Activated CD8-positive, alpha-beta memory T cell treated with anti-CD3 and anti-CD28 coated beads, Interleukin-2, amount 50 U/mL, for 48 hours (primary cell): ENCODE measurements around the gene LRFN2.

Experiments used
- DNase-seq: peaks from one replicate; pipeline ENCODE4 v3.0.0-alpha.2; 2020

LRFN2 gene

DNA sequence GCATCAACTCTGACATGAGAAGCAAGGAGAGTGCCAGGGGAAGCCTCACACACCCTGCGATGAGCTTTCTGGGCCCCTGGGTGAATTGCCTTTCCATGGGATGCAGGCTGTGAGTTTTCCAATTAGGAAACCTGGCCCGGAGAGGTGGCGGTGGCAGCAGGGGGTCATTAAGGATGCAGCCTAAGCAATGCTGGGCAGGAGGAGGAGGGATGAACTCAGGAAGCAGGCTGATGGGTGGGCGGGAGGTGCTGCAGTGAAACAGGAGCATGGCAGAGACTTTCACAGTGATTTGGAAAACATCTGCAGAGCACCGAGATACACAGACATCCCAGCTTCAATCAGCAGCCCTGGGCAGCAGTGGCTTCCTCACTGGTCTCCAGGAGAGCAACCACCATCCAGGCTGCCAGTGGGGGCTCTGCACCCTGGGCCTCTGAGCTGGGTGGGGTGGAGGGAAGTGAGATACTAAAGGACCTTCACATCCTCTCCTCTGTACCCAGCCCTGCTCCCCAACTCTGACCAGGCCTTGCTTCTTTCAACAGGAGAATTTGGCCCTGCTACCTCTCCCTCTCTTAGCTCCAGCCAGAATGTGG is 44.9 kb downstream of the LRFN2 start:
- no peak for DNase-seq

DNA sequence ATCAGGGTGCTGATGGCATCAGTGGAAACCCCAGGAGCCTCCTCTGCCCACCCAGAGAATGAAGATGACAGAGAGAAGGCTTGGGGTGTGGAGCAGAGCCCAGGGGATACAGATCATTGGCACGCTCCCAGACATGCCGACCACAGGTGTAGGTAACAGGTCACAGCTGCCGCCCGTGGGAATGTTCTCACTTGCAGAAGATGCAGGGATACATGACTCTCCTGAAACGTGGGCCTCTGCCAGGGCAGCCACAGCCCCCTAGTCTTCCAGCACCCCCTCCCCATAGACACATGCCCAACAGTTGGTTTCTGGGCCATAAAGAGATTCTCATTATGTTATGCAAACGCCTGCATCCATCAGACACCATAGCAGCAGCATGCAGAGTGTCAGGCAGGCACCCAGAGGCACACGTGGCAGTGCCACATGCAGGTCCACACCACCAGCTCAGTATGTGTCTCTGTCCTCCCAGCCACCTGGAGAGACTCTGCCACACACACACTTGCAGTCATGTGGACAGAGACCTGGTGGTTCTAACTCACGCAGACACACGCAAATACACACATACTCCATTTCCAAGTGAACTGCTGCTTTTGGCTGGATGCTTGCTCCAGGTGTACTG is 45.5 kb downstream of the LRFN2 start:
- no peak for DNase-seq

- DNase-seq, result no peak
Observed at GRCh38 chr6:40540790-40541189, 46.4 kb downstream of the LRFN2 start.

DNA sequence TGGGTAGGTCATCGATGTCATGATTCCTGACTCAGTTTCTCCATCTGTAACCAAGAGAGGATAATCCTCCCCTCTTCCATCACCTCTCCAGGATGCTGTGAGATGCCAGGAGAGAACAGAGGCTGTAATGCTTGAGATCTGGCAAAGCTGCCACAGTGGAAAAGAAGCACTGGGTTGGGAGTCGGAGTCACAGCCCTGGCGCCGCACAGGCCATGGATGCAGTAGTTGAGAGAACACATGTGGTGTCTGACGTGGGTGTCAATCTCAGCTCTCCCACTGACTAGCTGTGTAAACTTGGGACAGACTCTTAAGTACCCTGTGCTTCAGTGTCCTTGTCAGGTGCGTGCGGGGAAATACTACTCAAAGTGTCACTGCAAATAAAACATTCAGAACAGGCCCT is 47.3 kb downstream of the LRFN2 start:
- DNase-seq, result no peak

GRCh38 chr6:40538556-40538955 is 48.6 kb downstream of the LRFN2 start:
- DNase-seq, result no peak

DNA sequence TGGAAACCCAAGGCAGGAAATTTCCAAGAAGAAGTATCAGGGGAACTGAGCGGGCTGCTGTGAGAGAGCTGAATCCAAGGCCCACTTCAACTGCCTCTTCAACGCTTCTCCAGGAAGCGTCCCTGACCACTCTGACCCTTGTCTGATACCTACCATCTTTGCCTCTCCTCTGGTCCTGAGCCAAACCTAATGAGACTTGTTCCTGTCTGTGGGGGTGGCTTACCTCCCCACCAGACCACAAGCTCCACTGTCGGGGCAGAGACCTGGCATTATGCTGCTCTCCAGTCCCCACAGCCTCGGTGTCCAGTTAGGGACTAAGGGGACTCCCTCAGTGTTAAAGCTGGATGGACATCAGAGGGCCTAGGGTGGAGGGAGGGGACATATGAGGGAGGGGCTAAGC is 49.7 kb downstream of the LRFN2 start:
- no peak for DNase-seq

DNA sequence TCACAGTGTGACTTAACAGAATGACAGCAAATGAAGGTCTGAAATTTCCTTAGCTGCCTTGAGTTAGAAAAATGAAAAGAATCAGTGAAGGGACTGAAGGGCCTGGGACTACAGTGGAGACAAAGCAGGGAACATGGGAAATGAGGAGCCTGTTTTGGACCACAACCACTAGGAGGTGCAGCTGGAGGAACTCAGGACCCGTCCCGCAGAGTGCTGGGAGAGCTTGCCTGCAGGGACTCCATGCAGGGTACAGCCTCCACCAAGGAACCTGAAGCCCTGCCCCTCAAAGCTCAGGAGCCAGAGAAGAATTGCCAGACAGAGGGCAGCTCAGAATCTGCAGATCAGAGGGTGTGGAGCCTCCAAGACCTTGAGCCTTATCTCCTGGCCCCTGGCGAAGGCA is 50.7 kb downstream of the LRFN2 start:
- no peak for DNase-seq

DNA sequence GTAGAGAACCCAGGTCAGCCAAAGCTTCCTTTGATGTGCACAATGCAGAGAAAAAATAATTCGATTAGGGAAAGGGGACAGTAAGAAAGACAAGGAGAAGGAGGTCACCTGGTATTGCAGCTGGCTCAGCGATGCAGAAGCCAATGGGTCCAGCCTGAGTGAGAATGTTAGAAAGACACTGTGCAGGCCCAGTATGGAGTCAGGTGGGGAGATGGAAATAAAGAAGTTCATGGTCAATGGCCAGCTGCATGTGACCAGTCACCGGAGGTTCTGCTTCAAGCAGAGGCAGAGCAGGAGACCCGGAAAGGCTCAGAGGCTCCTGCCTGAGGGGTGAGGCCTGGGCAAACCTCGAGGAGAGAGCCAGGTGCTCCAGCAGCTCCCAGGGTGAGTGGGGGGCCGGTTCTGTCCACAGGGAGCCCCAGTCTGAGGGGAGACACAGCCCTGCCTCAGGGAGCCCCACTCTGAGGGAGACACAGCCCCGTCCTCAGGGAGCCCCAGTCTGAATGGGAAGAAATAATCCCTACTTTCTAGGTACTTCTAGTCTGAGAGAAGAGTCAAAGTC is 51.3 kb downstream of the LRFN2 start:
- DNase-seq, result no peak

DNA sequence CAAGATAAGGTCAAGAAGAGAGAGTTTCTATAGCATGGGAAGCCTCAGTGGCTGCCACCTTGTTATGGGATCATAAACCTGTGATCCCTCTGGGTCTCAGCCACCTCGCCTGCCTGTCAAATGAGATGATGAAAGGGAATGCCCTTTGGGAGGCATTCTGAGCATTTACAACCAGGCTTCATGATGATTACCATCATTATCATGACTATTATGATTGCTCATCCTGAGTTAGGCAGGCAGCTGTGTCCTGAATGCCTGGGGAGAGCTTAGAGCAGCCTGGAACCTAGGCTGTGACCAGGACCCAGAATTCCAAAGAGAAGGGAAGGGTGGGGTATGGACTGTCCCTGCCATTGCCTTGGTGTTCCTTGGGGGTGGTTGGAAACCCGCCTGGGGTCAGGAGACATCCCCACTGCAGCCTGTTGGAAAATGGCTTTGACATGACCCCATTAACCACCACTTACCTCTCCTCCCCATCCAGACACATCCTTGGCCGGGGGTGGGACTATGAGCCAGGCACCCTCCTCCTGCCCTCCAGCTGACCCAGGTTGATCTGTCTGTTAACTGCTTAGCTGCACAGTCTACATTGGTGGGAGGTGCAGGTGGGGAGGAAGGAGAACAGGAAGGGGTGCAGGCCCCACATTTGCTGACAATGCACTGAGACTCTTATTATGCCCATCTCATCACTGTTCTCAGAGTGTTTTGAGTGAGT is 51.9 kb downstream of the LRFN2 start:
- DNase-seq, result no peak

DNA sequence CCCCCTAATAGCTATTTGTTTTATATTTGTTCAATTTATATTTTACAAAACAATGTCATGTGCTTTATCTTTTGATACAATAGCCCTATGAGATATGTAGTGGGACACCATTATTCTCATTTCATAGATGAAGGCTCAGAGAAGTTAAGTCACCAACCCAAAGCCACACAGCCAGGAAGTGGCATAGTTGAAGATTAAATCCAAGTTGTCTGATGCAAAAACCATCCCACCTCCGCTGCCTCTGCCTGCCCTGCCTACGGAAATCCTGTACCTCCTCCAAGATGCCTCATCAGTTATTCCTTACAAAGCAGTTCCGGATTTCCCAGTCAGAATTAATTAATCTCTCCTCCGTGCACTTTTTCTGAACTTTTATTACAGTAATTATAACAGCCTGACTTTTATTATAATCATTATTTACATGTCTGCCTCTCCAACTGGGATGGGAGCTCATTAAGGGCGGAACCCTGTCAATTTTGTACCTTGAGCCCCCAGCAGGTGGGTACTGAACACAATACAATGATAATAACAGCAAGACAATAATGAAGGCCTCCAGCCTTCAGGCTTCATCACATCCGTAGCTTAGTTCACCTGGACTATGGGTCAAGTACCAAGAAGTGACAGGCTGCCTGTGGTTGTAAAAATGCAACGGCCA is 54.7 kb downstream of the LRFN2 start:
- DNase-seq, result no peak

DNA sequence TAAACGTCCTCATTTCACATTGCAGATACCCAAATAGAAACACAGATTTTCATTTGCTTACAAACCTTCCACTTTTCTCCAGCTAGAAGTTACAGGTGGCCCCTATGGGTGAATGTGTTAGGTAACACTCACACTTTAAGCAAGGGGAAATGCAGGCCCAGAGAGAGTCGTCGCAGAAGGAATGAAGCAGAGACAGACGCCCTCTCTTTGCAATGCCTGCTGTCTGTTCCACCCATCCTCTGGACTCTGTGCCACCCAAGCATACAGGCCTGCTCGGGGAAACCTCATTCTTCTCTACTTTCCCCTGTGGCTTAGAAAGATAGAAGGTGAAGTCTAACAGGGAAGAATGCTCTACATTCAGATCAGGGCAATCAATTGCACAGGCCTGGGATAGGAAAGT is 57.2 kb downstream of the LRFN2 start:
- no peak for DNase-seq

- DNase-seq, result no peak
Observed at GRCh38 chr6:40529040-40529439, 58.1 kb downstream of the LRFN2 start.

DNA sequence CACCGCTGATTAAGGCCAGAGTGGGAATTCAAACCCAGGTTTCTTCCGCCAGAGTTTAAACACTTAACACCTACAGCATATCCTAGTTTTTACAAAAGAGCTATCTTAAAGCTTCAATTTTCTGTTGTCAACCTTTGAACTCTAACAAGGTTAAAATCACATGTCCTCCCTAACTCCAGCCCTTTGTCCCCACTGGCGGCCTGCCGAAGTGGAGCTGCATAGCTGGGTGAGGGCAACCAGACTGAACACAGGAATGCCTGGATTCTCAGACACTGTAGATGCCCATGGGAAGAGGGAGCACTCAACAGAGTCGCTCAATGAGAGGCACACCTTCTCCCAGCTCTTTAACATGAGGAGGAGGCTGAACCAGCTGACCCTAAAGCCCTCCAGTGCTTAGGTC is 59.1 kb downstream of the LRFN2 start:
- DNase-seq, result no peak

DNA sequence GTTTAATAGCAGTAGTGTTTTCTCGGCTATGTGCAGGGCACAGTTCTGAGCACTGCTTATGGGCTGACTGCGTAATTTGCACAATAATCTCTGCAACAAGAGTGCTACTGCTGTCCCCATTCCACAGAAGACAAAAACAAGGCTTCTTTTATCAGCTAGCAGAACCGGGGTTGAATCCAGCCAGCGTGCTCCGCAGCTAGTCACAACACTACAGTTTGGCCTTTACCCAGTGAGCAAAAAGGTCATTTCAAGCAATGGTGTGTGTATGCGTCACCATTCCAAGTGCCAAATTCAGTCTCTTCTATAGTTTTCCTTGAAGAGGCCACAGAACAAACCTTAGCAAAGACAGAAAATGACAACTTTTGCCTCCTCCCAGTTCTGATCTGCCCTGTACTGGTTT is 61.1 kb downstream of the LRFN2 start:
- DNase-seq, result no peak

- DNase-seq, result no peak
Observed at GRCh38 chr6:40524797-40525585, 62.2 kb downstream of the LRFN2 start.

- DNase-seq, result no peak
Observed at GRCh38 chr6:40523505-40524172, 63.5 kb downstream of the LRFN2 start.

DNA sequence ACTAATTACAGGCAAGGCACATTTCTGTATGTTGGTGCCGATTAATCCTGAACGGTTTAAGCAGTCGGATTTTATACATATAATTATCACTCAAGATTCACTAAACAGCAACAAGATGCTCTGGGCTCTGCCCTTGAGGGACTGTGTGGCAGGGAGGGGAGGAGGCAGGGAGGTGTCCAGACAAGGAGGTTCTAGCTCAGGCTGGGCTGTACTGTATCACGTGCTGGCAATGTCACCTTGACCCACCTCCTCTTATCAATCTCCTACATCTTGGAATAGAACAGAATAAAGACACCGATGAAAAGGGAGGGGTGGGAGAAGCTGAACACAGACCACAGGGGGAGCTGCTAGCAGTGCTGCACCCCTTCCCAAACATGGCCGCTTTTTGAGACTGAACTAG is 65.7 kb downstream of the LRFN2 start:
- no peak for DNase-seq

DNA sequence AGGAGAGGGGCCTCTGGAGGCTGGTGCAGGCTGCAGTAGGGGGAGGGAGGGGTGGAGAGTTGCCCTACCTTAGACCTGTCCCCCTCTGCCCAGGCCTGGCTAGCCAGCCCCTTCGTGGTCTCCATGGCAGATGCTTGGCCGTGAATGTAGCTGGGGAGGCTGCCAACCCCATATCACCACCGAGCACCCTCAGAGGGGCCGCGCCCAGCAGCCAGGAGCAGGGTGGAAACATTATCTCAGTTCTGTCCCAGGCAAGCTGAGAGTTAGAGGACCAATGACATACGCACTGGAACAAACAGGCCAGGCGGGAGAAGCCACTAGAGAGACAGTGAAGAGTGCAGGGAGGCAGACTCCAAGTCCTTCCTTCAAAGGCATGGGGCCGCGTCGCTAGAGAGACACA is 66.5 kb downstream of the LRFN2 start:
- no peak for DNase-seq

GRCh38 chr6:40520084-40520483 is 67.1 kb downstream of the LRFN2 start:
- no peak for DNase-seq

DNA sequence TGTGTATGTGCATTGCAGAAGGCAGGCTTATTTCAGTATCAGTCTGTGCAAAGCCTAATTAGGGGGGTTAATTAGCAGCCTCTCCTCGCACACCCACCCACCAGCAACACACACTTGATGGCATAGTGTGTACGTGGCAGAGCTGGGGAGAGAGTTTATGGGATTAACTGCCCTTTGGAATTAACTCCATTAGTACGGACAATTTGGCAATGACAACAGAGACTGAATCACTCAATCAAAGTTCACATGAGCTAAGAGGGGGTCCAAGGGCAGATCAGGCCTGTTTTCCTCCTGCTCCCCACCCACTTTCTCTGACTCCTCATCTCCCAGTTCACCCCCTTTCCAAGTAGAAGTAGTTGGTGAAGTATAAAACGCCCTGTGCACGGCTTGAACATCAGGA is 69.5 kb downstream of the LRFN2 start:
- no peak for DNase-seq

DNA sequence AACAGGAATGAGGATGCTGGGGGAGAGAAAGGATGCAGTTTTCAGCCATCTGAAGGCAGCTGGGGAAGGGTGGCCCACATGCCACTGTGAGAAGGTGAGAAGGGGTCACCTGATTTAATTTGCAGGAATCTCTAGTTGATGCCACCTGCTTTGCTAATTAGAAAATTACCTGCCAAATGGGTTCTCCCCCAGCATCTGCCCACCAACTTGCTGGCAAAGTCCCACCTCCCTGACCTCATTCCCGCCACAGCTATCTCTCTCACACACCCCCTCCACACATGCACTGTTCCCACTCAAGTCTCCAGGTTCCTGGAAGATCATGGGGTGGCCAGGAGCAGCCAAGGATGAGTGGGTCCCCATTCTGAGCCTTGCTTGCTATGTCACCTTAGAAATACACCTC is 70.7 kb downstream of the LRFN2 start:
- DNase-seq, result no peak

- DNase-seq, result no peak
Observed at GRCh38 chr6:40512340-40512739, 74.8 kb downstream of the LRFN2 start.
